CD4-positive, alpha-beta memory T cell (primary cell): Measurements from ENCODE around the gene NR2E1. TPM values are rescaled to one million over a fixed set of nuclear protein-coding genes. Genes with fewer than 3 reads are reported as not detected.

Experiments
- CTCF ChIA-PET: fragments of 350-600 bp; sonication (Branson Sonifier 250); formaldehyde crosslinking; loops from one replicate; lab custom pipeline; 2021; ENCODE audit warnings: inconsistent platforms; ENCODE audit not compliant: partially characterized antibody; lab: Charles Lee
- POLR2A ChIA-PET: fragments of 350-600 bp; sonication (Branson Sonifier 250); formaldehyde crosslinking; loops from one replicate; lab custom pipeline; 2021; ENCODE audit not compliant: partially characterized antibody; lab: Charles Lee
- DNase-seq, 5 donors: peaks; one replicate each; pipeline versions ENCODE4 v3.0.0 to v3.0.0-alpha.2; 2020 to 2022; ENCODE audit warnings: mixed read lengths in 1 of 5
- H3K27ac ChIP-seq: one replicate; pipeline ENCODE4 v1.7.0; 2013; ENCODE audit warnings: low read depth, low read length
- H3K27me3 ChIP-seq: 2 replicates; pipeline ENCODE4 v1.7.0; 2013; ENCODE audit warnings: mild to moderate bottlenecking, low read length, moderate library complexity; ENCODE audit not compliant: insufficient read depth
- H3K36me3 ChIP-seq: 2 replicates; pipeline ENCODE4 v1.7.0; 2013; ENCODE audit warnings: mild to moderate bottlenecking, low read length, moderate library complexity; ENCODE audit not compliant: insufficient read depth
- H3K4me1 ChIP-seq: 2 replicates; pipeline ENCODE4 v1.7.0; 2013; ENCODE audit warnings: mild to moderate bottlenecking, low read length, moderate library complexity; ENCODE audit not compliant: insufficient read depth
- H3K4me3 ChIP-seq, 2 donors: one replicate each; pipeline ENCODE4 v1.7.0; 2013; ENCODE audit warnings: low read length in 2 of 2, mild to moderate bottlenecking in 1 of 2
- H3K9me3 ChIP-seq, 2 donors: one replicate each; pipeline ENCODE4 v1.7.0; 2013; ENCODE audit warnings: low read length in 2 of 2, control low read depth in 1 of 2; ENCODE audit not compliant: control insufficient read depth in 1 of 2
- H3K27ac Mint-ChIP-seq, 7 donors: one replicate each; pipeline ENCODE4 v1.8.0; 2020 to 2021; ENCODE audit warnings: mixed read lengths in 7 of 7, mild to moderate bottlenecking in 6 of 7, inconsistent platforms in 3 of 7, moderate library complexity in 3 of 7
- H3K27me3 Mint-ChIP-seq, 2 donors: one replicate each; pipeline ENCODE4 v1.8.0; 2020 to 2021; ENCODE audit warnings: mixed read lengths in 2 of 2
- H3K36me3 Mint-ChIP-seq, 2 donors: one replicate each; pipeline ENCODE4 v1.8.0; 2020 to 2021; ENCODE audit warnings: mixed read lengths in 2 of 2, inconsistent platforms in 1 of 2, mild to moderate bottlenecking in 1 of 2
- H3K4me1 Mint-ChIP-seq, 4 donors: one replicate each; pipeline ENCODE4 v1.8.0; 2020 to 2021; ENCODE audit warnings: mixed read lengths in 4 of 4, mild to moderate bottlenecking in 1 of 4
- H3K4me3 Mint-ChIP-seq, 8 donors: one replicate each; pipeline ENCODE4 v1.8.0; 2020 to 2021; ENCODE audit warnings: mixed read lengths in 8 of 8, mild to moderate bottlenecking in 7 of 8, moderate library complexity in 6 of 8, inconsistent platforms in 3 of 8
- H3K9me3 Mint-ChIP-seq, 8 donors: one replicate each; pipeline ENCODE4 v1.8.0; 2020 to 2021; ENCODE audit warnings: mixed read lengths in 8 of 8, mild to moderate bottlenecking in 5 of 8, inconsistent platforms in 3 of 8, moderate library complexity in 1 of 8
- intact Hi-C: fragments of 100-400 bp; cut with micrococcal nuclease; formaldehyde crosslinking; loops from one replicate; pipeline ENCODE4 v1.15.1; 2023
- polyA plus RNA-seq, 2 donors: library from polyadenylated mRNA; unstranded; fragments of 300-500 nt; fragmentation: Illumina TruSeq; gene quantifications; one replicate each; pipeline ENCODE4 v1.2.3, GENCODE V29; 2021
- total RNA-seq, 2 experiments: library from RNA; stranded (reverse); gene quantifications; one replicate each; pipeline ENCODE4 v1.2.3, GENCODE V29; 2021

NR2E1 gene
- total and polyA plus RNA-seq, 4 experiments from 2014 or later = not detected

GRCh38 chr6:108180266-108180665 is 14.4 kb downstream of the NR2E1 start:
- CTCF ChIA-PET = no interaction called here
- Mint-ChIP-seq H3K4me1 (peaks cover 4 to 24% (median 12%) of the 10 kb centered on the region in 4 donors), H3K27me3 (peaks cover 44 to 63% of the 10 kb centered on the region in 2 donors), H3K9me3 (peaks cover 0 to 2% (median 0%) of the 10 kb centered on the region in 8 donors), H3K27ac (no peak overlapping the region), H3K4me3 (no peak overlapping the region), H3K36me3 (no peaks in the 10 kb centered on the region)
- no peaks in the 10 kb centered on the region for H3K9me3 ChIP-seq
- peaks cover 33% of the 10 kb centered on the region for H3K27me3 ChIP-seq
- intact Hi-C loops = no loop called here
- POLR2A ChIA-PET = no interaction called here
- peaks cover 12% of the 10 kb centered on the region for H3K4me1 ChIP-seq
- no peaks in the 10 kb centered on the region for H3K36me3 ChIP-seq
- DNase-seq = no peak
- H3K27ac ChIP-seq = no peak overlapping the region
- no peak overlapping the region for H3K4me3 ChIP-seq

GRCh38 chr6:108180776-108181175 is 15.0 kb downstream of the NR2E1 start:
- intact Hi-C loops = no loop called here
- Histone ChIP-seq H3K27ac (no peak overlapping the region), H3K9me3 (no peaks in the 10 kb centered on the region), H3K27me3 (peaks cover 28% of the 10 kb centered on the region), H3K36me3 (no peaks in the 10 kb centered on the region), H3K4me1 (peaks cover 7% of the 10 kb centered on the region), H3K4me3 (no peak overlapping the region)
- CTCF ChIA-PET = no interaction called here
- Mint-ChIP-seq H3K27me3 (peaks cover 46 to 58% of the 10 kb centered on the region in 2 donors), H3K9me3 (peaks cover 0 to 2% (median 0%) of the 10 kb centered on the region in 8 donors), H3K27ac (no peak overlapping the region), H3K4me3 (no peak overlapping the region), H3K36me3 (no peaks in the 10 kb centered on the region), H3K4me1 (peaks cover 4 to 19% (median 8%) of the 10 kb centered on the region in 4 donors)
- no peak for DNase-seq
- POLR2A ChIA-PET = no interaction called here

GRCh38 chr6:108186226-108186625 is 20.4 kb downstream of the NR2E1 start:
- POLR2A ChIA-PET = no interaction called here
- no peaks in the 10 kb centered on the region for H3K36me3 Mint-ChIP-seq
- no peaks in the 10 kb centered on the region for H3K4me1 Mint-ChIP-seq
- CTCF ChIA-PET = no interaction called here
- Histone ChIP-seq H3K4me3 (no peak overlapping the region), H3K27ac (no peak overlapping the region), H3K9me3 (no peaks in the 10 kb centered on the region), H3K4me1 (no peaks in the 10 kb centered on the region), H3K27me3 (no peaks in the 10 kb centered on the region), H3K36me3 (no peaks in the 10 kb centered on the region)
- no peak overlapping the region for H3K27ac Mint-ChIP-seq
- intact Hi-C loops = no loop called here
- H3K9me3 Mint-ChIP-seq = no peaks in the 10 kb centered on the region
- DNase-seq = no peak
- peaks cover 21 to 33% of the 10 kb centered on the region in 2 donors for H3K27me3 Mint-ChIP-seq
- no peak overlapping the region for H3K4me3 Mint-ChIP-seq

- ChIA-PET CTCF (interaction anchor here (1.4 kb wide), 1 partner anchor 305 kb away, joined by 3 read pairs; no protein-coding TSS in a partner anchor), POLR2A (no interaction called here)
- H3K4me1 Mint-ChIP-seq = no peaks in the 10 kb centered on the region
- Histone ChIP-seq H3K36me3 (no peaks in the 10 kb centered on the region), H3K4me3 (no peak overlapping the region), H3K4me1 (no peaks in the 10 kb centered on the region), H3K27ac (no peak overlapping the region), H3K9me3 (no peaks in the 10 kb centered on the region), H3K27me3 (no peaks in the 10 kb centered on the region)
- no peaks in the 10 kb centered on the region for H3K36me3 Mint-ChIP-seq
- intact Hi-C loops = no loop called here
- DNase-seq = no peak
- H3K9me3 Mint-ChIP-seq = no peaks in the 10 kb centered on the region
- peak overlapping the region in 1 of 7 donors; percentile 13 for H3K27ac Mint-ChIP-seq
- H3K27me3 Mint-ChIP-seq = peaks cover 16 to 29% of the 10 kb centered on the region in 2 donors
- no peak overlapping the region for H3K4me3 Mint-ChIP-seq
These were observed 21.7 kb downstream of the NR2E1 start for GRCh38 chr6:108187519-108187918.

DNA sequence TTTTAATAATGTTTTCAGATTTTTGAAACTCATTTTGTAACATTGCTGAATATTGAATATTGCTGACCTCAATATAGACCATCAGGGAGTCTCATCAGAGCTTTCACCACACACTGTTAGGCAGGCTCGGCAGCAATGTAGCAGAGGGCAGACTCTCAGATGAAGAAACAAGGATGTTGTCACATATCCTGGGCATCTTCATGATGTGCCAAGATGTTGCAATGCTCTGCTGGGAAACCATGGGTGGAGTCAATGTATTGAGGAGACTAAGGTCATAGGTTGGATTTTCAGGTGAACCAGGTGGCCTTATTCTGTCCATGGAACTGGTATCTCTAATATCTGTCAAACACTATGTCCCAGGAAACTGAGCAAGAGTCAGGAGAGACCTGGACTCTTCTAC is 27.3 kb downstream of the NR2E1 start:
- Histone ChIP-seq H3K4me1 (no peaks in the 10 kb centered on the region), H3K9me3 (no peaks in the 10 kb centered on the region), H3K27ac (no peak overlapping the region), H3K27me3 (no peaks in the 10 kb centered on the region), H3K36me3 (no peaks in the 10 kb centered on the region), H3K4me3 (no peak overlapping the region)
- H3K27ac Mint-ChIP-seq = no peak overlapping the region
- no peak for DNase-seq
- ChIA-PET CTCF (interaction anchor here (0.6 to 1.2 kb wide), 2 partner anchors 17 to 212 kb away, joined by 4 to 5 read pairs; no protein-coding TSS in a partner anchor), POLR2A (no interaction called here)
- no peaks in the 10 kb centered on the region for H3K36me3 Mint-ChIP-seq
- peaks cover 12 to 22% of the 10 kb centered on the region in 2 donors for H3K27me3 Mint-ChIP-seq
- no peaks in the 10 kb centered on the region for H3K9me3 Mint-ChIP-seq
- intact Hi-C loops = no loop called here
- H3K4me3 Mint-ChIP-seq = no peak overlapping the region
- no peaks in the 10 kb centered on the region for H3K4me1 Mint-ChIP-seq

DNA sequence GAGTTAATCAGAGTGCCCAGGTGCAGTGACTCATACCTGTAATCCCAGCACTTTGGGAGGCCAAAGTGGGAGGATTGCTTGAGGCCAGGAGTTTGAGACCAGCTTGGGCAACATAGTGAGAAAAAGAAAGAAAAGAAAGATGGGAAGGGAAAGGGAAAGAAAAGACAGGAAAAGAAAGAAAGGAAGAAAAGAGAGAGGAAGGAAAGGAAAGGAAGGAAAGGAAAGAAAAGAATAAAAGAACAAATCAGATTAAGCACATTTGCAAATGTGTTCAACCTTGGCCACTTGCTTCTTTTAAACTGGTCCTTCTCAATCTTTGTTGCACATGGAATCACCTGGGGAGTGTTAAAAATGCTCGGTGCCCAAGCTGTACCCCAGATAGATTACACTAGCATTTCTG is 28.0 kb downstream of the NR2E1 start:
- ChIA-PET CTCF (no interaction called here), POLR2A (no interaction called here)
- H3K27me3 Mint-ChIP-seq = peaks cover 12 to 21% of the 10 kb centered on the region in 2 donors
- no peaks in the 10 kb centered on the region for H3K9me3 Mint-ChIP-seq
- no peaks in the 10 kb centered on the region for H3K36me3 Mint-ChIP-seq
- no peak overlapping the region for H3K4me3 ChIP-seq
- intact Hi-C loops = no loop called here
- no peak overlapping the region for H3K27ac ChIP-seq
- H3K36me3 ChIP-seq = no peaks in the 10 kb centered on the region
- H3K27me3 ChIP-seq = no peaks in the 10 kb centered on the region
- no peaks in the 10 kb centered on the region for H3K4me1 Mint-ChIP-seq
- H3K27ac Mint-ChIP-seq = no peak overlapping the region
- no peaks in the 10 kb centered on the region for H3K4me1 ChIP-seq
- no peaks in the 10 kb centered on the region for H3K9me3 ChIP-seq
- H3K4me3 Mint-ChIP-seq = no peak overlapping the region
- DNase-seq = no peak

- Histone ChIP-seq H3K4me3 (no peak overlapping the region), H3K4me1 (no peaks in the 10 kb centered on the region), H3K27ac (no peak overlapping the region), H3K27me3 (no peaks in the 10 kb centered on the region), H3K9me3 (no peaks in the 10 kb centered on the region), H3K36me3 (no peaks in the 10 kb centered on the region)
- Mint-ChIP-seq H3K9me3 (no peaks in the 10 kb centered on the region), H3K36me3 (no peaks in the 10 kb centered on the region), H3K27me3 (peaks cover 10 to 15% of the 10 kb centered on the region in 2 donors), H3K4me3 (no peak overlapping the region), H3K27ac (no peak overlapping the region), H3K4me1 (no peaks in the 10 kb centered on the region)
- intact Hi-C loops = no loop called here
- no peak for DNase-seq
- ChIA-PET CTCF (no interaction called here), POLR2A (no interaction called here)
These were observed 28.7 kb downstream of the NR2E1 start for GRCh38 chr6:108194503-108194902.

GRCh38 chr6:108195209-108195608 is 29.4 kb downstream of the NR2E1 start:
- no peak overlapping the region for H3K4me3 Mint-ChIP-seq
- H3K27me3 Mint-ChIP-seq = peaks cover 10 to 13% of the 10 kb centered on the region in 2 donors
- H3K27me3 ChIP-seq = no peaks in the 10 kb centered on the region
- H3K9me3 ChIP-seq = no peaks in the 10 kb centered on the region
- H3K9me3 Mint-ChIP-seq = no peaks in the 10 kb centered on the region
- intact Hi-C loops = no loop called here
- ChIA-PET POLR2A (no interaction called here), CTCF (no interaction called here)
- H3K27ac ChIP-seq = no peak overlapping the region
- H3K4me1 ChIP-seq = no peaks in the 10 kb centered on the region
- H3K4me1 Mint-ChIP-seq = no peaks in the 10 kb centered on the region
- H3K27ac Mint-ChIP-seq = no peak overlapping the region
- no peaks in the 10 kb centered on the region for H3K36me3 ChIP-seq
- no peak for DNase-seq
- H3K4me3 ChIP-seq = no peak overlapping the region
- H3K36me3 Mint-ChIP-seq = peaks cover 3 to 4% of the 10 kb centered on the region in 2 donors
